HG03060 (cell line): ENCODE measurements around the gene MESP1.

Source experiments
- ATAC-seq: cut with Tn5 transposase; IDR thresholded peaks from one replicate; pipeline ENCODE4 v1.9.1; 2021; ENCODE audit warnings: low read depth, moderate number of reproducible peaks; ENCODE audit not compliant: unreplicated experiment

MESP1 gene

GRCh38 chr15:89732451-89733172, 18.4 kb downstream of the MESP1 start:
- ATAC-seq, result no peak

GRCh38 chr15:89731275-89731674, 19.8 kb downstream of the MESP1 start:
- ATAC-seq, result no peak

- no peak for ATAC-seq
Observed at GRCh38 chr15:89728254-89728653, 22.8 kb downstream of the MESP1 start.

- ATAC-seq, result no peak
Observed at GRCh38 chr15:89725064-89725463, 26.0 kb downstream of the MESP1 start.

GRCh38 chr15:89724621-89725020, 26.4 kb downstream of the MESP1 start:
- ATAC-seq, result no peak

GRCh38 chr15:89723031-89723430, 28.0 kb downstream of the MESP1 start:
- no peak for ATAC-seq

- no peak for ATAC-seq
Observed at GRCh38 chr15:89714775-89715174, 36.3 kb downstream of the MESP1 start.

- ATAC-seq, result no peak
Observed at GRCh38 chr15:89707577-89707976, 43.5 kb downstream of the MESP1 start.

- no peak for ATAC-seq
Observed at GRCh38 chr15:89704411-89704810, 46.6 kb downstream of the MESP1 start.
